Activated naive CD4-positive, alpha-beta T cell treated with anti-CD3 and anti-CD28 coated beads, Interleukin-2, amount 50 U/mL, for 24 hours (primary cell): Measurements from ENCODE around the gene ARHGAP8.

Source experiments
- H3K27ac Mint-ChIP-seq: one replicate; pipeline ENCODE4 v1.8.0; 2021; ENCODE audit warnings: mild to moderate bottlenecking, mixed read lengths
- H3K27me3 Mint-ChIP-seq: one replicate; pipeline ENCODE4 v1.8.0; 2021; ENCODE audit warnings: mixed read lengths
- H3K36me3 Mint-ChIP-seq: one replicate; pipeline ENCODE4 v1.8.0; 2021; ENCODE audit warnings: mixed read lengths
- H3K4me1 Mint-ChIP-seq: one replicate; pipeline ENCODE4 v1.8.0; 2021; ENCODE audit warnings: mixed read lengths
- H3K4me3 Mint-ChIP-seq: one replicate; pipeline ENCODE4 v1.8.0; 2021; ENCODE audit warnings: mild to moderate bottlenecking, mixed read lengths
- H3K9me3 Mint-ChIP-seq: one replicate; pipeline ENCODE4 v1.8.0; 2021; ENCODE audit warnings: mixed read lengths

Gene ARHGAP8

DNA sequence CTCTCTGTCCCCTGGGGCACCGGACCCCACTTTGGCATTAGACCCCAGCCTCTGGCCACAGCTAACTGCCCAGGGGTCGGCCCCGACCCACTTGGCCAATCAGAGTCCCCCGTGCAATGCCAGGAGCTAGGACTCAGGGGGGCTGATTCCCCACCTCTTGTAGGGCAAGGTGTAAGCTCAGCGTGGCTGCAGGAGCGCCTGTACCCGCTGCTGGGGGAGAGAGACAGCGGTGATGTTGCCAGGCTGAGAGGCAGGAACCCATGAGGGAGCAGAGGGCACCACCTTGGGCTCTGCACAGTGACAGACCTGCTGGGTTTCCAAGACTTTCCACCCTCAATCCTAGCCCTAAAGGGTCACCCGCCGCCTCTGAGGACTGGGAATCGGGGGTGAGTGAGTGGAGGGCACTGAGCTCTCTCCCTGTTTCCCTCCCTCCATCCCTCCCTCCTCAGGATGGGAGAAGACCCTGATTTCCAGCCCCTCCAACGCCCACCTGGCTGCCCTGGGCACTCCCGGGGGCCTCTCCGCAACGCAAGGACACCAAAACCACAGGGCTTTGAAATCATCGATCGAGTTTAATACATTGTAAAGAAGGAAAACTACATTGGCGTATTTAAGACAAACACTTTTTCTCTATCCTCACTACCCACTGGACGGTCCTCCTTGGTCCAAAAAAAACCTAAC, 128.4 kb downstream of the ARHGAP8 start:
- Mint-ChIP-seq H3K9me3 (no peaks in the 10 kb centered on the region), H3K27ac (no peak overlapping the region), H3K4me1 (no peaks in the 10 kb centered on the region), H3K4me3 (no peak overlapping the region), H3K27me3 (no peaks in the 10 kb centered on the region), H3K36me3 (no peaks in the 10 kb centered on the region)

DNA sequence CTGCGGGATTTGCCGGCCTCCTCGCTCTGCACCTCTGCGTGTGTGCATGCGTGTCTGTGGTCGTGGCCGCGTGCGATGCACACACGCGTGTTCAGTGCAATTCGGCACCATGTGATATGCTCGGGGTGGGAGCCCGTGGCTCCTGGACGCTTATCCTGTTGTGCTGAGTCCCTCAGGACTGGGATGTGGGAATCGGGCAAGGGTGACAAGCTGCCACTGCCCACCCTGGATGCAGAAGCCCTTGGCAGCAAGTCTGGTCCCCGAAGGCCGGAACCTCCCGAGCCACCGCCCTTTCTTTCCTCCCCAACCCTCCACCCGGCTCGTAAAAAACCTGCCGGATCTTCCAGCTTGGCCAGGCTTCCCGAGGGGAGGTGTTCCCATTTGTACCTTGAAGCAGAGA, 129.2 kb downstream of the ARHGAP8 start:
- Mint-ChIP-seq H3K4me3 (no peak overlapping the region), H3K36me3 (no peaks in the 10 kb centered on the region), H3K4me1 (no peaks in the 10 kb centered on the region), H3K27me3 (no peaks in the 10 kb centered on the region), H3K27ac (no peak overlapping the region), H3K9me3 (no peaks in the 10 kb centered on the region)

DNA sequence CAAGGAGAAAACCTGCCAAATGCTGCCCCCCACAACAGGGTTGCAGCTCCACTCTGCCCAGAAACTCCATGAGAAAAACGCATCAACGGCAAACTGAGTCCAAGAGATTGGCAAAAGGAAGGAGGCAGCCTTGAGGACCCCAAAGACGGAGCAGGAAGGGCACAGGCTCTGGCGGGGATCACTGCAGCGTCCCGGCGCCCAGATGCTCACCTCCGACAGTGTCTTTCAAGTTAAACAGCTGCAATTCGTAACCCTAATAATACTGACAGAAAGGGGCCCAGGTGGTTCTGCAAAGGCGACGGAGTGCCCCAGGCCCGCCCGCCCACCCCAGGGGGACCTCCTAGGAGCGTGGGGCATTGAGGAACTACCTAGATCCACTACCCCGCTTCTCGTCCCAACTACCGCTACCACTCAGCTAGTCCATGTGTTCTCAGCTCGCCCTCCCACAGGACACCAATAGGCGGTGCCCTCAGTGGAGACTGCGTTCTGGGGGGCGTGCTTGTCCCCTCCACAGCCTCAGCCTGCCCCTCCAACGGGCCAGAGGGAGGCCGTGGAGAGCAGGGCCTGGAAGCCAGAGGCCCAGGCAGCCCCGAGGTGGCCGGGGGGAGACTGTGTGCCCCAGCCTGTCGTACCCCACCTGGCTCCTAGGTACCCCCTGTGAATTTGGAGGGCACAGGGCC, 130.0 kb downstream of the ARHGAP8 start:
- Mint-ChIP-seq H3K27ac (no peak overlapping the region), H3K4me1 (no peaks in the 10 kb centered on the region), H3K27me3 (no peaks in the 10 kb centered on the region), H3K4me3 (no peak overlapping the region), H3K9me3 (no peaks in the 10 kb centered on the region), H3K36me3 (no peaks in the 10 kb centered on the region)

DNA sequence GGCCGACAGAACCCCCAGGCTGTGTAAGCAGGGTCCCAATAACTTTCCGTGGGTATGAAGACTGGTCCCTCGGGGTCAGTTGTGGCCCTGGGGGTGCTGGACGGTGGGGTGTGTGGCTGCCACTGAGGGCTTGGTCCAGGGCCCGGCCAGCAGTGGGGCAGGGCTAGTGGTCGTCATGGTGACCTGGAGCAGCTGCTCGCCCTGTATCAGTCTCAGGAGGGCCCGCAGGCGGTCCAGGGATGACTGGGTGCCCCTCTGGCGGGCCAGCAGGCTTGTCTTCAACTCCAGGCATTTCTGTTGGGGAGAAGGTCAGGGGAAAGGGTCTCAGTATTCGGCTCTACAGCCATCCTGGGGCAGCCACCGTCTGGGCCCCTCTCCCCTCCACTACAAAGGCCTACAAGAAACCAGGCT, 130.6 kb downstream of the ARHGAP8 start:
- no peak overlapping the region for H3K4me3 Mint-ChIP-seq
- no peak overlapping the region for H3K27ac Mint-ChIP-seq
- H3K36me3 Mint-ChIP-seq, result no peaks in the 10 kb centered on the region
- H3K4me1 Mint-ChIP-seq, result no peaks in the 10 kb centered on the region
- H3K27me3 Mint-ChIP-seq, result no peaks in the 10 kb centered on the region
- no peaks in the 10 kb centered on the region for H3K9me3 Mint-ChIP-seq

DNA sequence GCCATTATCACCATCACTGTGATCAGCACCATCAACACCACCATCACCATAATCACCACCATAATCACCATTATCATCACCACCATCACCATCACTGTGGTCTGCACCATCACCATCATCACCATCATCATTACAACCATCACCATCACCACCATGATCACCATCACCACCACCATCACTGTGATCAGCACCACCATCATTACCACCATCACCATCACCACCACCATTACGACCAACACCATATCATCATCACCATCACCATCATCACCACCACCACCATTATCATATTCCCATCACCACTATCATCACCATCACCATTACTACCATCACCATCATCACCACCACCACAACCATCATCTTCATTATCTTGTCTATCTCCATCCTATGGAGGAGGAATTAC, 132.2 kb downstream of the ARHGAP8 start:
- Mint-ChIP-seq H3K27me3 (no peaks in the 10 kb centered on the region), H3K36me3 (no peaks in the 10 kb centered on the region), H3K4me3 (no peak overlapping the region), H3K9me3 (no peaks in the 10 kb centered on the region), H3K27ac (no peak overlapping the region), H3K4me1 (no peaks in the 10 kb centered on the region)

DNA sequence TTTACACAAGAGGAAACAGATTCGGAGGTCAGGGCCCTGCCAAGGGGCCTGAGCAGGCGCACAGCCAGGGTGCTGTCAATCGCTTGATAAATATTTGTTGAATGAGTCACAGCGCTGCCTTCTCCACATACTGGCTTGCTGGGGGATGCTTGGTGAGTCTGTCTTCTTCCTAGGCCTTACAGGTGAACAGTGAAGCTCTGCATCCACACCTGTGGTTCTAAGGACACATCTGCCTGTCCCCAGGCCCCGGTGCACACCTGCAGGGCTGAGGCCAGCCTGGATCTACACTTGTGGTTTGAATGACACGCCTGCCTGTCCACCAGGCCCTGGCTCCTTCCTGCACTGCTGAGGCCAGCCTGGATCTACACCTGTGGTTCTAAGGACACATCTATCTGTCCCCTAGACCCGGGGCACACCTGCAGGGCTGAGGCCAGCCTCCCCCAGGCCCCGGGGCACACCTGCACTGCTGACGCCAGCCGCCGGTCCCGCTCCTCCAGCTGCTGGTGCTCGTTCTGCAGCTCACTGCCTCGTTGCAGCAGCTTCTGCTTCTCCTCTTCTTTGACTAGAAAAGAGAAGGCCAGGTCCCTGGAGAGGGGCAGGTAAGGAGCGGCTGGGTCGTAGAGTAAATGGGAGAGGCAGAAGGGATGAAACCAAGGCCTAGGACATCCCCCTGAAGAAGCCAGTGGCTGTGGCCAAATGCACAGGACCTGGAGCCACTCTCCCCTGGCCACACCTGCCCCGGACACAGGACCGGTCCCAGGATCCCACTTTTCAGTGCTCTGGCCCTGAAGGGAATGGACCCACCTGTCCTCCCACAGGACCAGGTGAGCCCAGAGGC, 132.8 kb downstream of the ARHGAP8 start:
- Mint-ChIP-seq H3K4me1 (no peaks in the 10 kb centered on the region), H3K9me3 (no peaks in the 10 kb centered on the region), H3K4me3 (no peak overlapping the region), H3K27me3 (no peaks in the 10 kb centered on the region), H3K27ac (no peak overlapping the region), H3K36me3 (no peaks in the 10 kb centered on the region)

DNA sequence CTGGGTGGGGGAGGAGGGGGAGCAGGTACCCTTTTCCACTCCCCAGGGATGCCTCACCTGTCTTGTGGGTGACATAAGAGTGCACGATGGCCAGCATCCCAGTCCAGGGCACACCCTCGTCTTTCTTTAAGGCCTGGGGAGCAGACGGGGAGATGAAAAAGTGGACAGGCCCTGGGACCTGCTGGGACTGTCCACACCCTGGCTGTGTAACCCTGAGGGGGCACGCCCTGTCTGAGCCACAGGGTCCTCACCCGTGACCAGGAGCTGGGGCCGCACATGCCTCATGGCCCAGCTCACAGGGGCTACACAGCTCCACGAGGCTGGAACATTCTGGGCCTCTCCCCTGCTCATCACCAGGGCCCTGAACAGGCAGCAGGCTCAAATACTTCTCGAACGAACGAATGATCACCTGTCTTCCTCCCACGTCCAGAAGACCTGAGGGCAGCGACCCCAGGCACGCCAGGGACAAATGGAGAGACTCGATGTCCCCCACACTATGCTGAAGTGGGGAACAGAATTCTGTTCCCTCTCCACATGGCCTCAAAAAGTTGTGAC, 133.5 kb downstream of the ARHGAP8 start:
- no peaks in the 10 kb centered on the region for H3K27me3 Mint-ChIP-seq
- H3K27ac Mint-ChIP-seq, result no peak overlapping the region
- H3K9me3 Mint-ChIP-seq, result no peaks in the 10 kb centered on the region

DNA sequence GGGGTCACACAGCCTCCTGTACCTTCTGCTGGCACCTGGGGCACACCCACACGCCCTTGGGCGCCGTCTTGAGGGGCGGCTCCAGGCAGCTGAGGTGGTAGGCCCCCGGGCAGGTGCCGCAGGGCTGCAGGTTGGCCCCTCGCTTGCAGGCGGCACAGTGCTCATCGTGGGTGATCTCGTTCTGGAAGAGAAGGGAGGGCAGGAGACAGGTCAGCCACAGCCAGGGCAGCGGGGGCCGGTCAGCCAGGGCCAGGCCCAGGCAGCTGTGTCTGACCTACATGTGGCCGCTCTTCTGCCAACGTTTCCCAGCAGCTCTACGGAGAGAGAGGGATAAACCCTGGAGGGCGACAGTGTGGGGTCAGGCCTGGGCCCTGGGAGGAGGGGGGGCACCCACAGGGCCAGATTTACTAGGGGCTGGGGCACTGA, 135.6 kb downstream of the ARHGAP8 start:
- Mint-ChIP-seq H3K4me3 (no peak overlapping the region), H3K9me3 (no peaks in the 10 kb centered on the region), H3K36me3 (no peaks in the 10 kb centered on the region), H3K27ac (no peak overlapping the region), H3K4me1 (no peaks in the 10 kb centered on the region), H3K27me3 (no peaks in the 10 kb centered on the region)

More for the DNA sequence above, 133.5 kb downstream of the ARHGAP8 start:
- no peaks in the 10 kb centered on the region for H3K4me1 Mint-ChIP-seq
- no peaks in the 10 kb centered on the region for H3K36me3 Mint-ChIP-seq
- no peak overlapping the region for H3K4me3 Mint-ChIP-seq

DNA sequence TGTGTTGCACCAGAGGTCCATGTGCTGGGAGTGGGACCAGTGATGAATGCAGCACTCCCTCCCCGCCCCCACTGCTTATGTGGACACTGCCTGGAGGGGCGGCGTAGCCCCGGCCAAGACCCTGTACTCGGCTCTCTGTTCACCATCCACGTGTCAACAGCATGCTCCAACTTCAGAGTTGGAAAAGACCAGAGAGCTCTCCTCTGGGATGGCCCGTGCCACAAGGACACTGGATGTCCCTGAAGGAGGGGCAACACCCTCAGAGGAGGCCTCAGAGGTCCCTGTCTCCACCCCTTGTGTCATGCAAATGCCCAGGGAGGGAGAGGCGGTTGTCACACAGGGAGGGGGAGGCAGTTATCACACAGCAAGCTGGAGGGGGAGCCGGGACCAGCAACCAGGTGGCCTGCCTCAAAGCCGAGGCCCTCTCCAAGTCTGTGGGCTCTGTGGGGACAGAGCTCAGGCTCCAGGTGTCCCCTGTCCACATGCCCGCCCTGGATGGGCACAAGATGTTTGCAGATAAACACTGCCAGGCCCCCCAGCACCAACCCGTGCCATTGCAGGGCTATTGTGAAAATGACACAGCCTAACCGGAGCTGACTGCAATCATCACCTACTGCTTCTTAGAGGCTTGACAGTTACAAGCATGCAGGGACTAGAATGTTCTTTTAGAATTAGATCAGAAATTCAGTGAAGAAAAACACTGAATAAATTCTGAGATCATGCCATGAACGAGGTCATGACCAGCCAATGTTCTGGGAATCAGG, 136.3 kb downstream of the ARHGAP8 start:
- Mint-ChIP-seq H3K4me1 (no peaks in the 10 kb centered on the region), H3K27me3 (no peaks in the 10 kb centered on the region), H3K36me3 (no peaks in the 10 kb centered on the region), H3K4me3 (no peak overlapping the region), H3K27ac (no peak overlapping the region), H3K9me3 (no peaks in the 10 kb centered on the region)

DNA sequence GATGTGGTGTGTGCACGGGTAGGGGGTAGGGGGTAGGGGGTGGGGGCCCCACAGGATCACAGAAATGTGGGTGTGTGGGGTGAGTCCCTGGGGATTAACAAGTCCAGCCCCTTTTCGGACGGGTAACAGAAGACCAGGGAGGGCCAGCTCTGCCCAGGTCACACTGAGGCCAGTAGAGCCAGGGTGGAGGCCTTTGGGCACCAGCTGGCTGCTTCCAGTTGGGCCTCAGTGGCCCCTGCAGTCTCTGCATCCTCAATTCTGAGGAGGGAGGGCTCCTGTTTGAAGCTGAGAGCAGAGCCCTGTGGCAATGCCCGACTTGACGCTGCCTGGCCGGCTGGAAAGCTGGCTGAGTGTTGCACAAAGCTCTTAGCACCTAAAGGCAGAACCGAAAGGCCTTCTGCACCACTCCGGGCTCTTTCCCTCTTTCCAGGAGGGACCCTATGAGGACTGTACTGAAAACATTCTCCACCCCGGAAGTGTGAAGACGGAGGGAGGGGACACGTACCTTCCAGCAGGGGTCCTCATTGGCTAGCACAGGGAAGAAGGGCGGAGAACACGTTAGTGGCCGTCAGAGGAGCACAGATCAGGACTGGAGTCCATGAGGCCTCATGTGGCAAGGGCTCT, 137.0 kb downstream of the ARHGAP8 start:
- Mint-ChIP-seq H3K4me1 (no peaks in the 10 kb centered on the region), H3K9me3 (no peaks in the 10 kb centered on the region), H3K4me3 (no peak overlapping the region), H3K27me3 (peaks cover 1% of the 10 kb centered on the region), H3K36me3 (no peaks in the 10 kb centered on the region), H3K27ac (no peak overlapping the region)

DNA sequence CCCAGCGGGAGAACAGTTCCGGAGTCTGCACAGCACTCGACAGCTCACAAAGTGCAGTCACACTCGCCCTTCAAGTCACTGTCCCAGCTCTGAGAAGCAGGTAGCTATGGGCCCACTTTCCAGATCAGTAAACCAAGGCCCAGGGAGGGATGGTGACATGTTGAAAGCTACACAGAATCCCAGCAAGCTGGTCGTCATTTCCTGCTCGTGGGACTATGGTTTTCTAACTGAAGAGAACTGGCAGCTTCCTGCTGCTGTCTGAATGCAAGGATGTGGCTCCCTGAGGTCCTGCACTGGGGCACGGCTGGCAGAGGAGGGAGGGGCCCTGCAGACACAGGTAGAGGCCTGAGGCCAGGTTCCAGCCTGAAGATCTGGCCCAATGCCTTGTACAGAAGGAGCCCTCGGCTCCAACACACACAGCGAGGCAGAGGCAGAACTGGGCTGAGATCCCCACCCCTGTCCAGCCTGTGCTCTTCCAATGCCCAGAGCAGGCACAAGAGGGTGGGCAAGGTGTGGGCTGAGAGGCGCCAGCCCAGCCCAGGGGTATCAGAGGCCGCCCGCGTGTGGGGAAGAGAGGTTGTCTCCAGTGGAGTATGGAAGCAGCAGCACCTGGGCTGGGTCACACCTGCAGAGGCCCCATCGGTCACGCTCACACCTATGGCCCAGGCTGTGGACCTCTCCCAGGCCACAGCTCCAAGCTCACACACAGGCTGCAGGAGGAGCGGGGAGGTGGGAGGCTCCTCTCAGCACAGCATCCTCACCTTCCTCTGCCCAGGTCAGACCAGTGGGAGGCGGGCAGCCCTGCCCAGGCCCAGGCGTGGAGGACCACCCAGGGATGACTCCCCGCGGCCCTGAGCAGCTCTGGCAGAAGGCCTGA, 138.3 kb downstream of the ARHGAP8 start:
- Mint-ChIP-seq H3K27me3 (peaks cover 1% of the 10 kb centered on the region), H3K27ac (no peak overlapping the region)

DNA sequence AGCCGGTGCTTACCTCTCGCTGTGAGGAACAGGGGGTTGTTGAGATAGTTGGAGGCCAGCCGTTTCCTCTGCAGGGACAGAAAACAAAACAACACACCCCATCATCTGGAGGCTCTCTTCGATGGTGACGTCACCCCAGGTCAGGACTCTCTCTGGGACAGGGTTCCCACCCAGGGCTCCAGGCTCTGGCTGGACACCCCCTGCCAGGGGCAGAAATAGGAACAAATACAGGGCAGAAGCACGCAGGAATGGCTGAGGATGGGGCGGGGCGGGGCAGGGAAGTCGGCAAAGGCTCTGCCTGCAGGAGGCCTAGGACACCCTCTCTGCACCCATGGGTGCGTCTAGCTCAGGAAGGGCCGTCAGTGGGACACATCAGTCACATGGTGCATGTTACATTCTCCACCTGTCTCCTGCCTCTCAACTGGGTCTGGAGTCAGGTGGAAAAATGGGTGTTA, 138.9 kb downstream of the ARHGAP8 start:
- H3K36me3 Mint-ChIP-seq, result no peaks in the 10 kb centered on the region
- no peaks in the 10 kb centered on the region for H3K9me3 Mint-ChIP-seq
- H3K4me1 Mint-ChIP-seq, result no peaks in the 10 kb centered on the region
- no peak overlapping the region for H3K27ac Mint-ChIP-seq
- no peak overlapping the region for H3K4me3 Mint-ChIP-seq
- H3K27me3 Mint-ChIP-seq, result peaks cover 1% of the 10 kb centered on the region

More for the DNA sequence above, 138.3 kb downstream of the ARHGAP8 start:
- Mint-ChIP-seq H3K9me3 (no peaks in the 10 kb centered on the region), H3K4me1 (no peaks in the 10 kb centered on the region), H3K36me3 (no peaks in the 10 kb centered on the region), H3K4me3 (no peak overlapping the region)

DNA sequence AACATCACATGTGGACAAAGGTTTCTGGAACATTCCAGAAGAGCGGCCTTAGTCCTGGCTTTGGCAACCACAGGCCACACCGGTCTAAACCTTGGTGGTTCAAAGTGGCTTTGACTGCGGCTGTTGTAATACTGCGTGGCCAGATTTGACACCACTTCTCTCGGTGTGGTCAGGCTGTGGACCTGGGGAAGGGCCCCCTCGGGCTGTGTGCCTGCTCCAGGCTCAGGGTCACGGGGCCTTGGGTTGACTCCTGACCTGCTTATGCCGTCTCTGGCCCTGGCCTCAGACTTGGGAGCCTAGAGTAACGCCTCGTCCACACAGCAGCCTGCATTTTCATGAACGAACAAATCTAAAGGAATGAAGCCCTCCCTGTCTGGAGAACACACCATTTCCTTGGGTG, 139.4 kb downstream of the ARHGAP8 start:
- no peak overlapping the region for H3K4me3 Mint-ChIP-seq
- no peaks in the 10 kb centered on the region for H3K4me1 Mint-ChIP-seq
- H3K27me3 Mint-ChIP-seq, result peaks cover 1% of the 10 kb centered on the region

DNA sequence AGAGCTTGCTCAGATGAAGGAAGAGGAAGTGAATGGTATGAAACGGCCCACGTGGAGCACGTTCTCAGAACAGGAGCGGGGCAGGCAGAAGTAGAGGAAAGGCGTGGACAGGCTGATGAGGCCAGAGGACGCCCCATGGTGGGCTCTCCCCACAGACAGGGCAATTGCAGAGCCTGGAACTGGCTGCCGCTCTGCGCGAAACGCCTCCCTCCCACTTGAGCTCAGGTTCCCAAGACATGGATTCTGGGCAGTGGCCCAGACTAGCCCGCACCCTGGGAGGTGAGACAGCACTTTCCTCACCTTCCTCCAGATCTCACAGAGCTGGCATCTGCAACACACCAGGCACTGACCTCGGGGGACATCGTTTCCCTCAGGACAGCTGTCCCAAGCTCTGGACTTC, 139.9 kb downstream of the ARHGAP8 start:
- peaks cover 1% of the 10 kb centered on the region for H3K27me3 Mint-ChIP-seq
- no peaks in the 10 kb centered on the region for H3K36me3 Mint-ChIP-seq
- H3K4me1 Mint-ChIP-seq, result no peaks in the 10 kb centered on the region
- H3K4me3 Mint-ChIP-seq, result no peak overlapping the region
- no peaks in the 10 kb centered on the region for H3K9me3 Mint-ChIP-seq
- H3K27ac Mint-ChIP-seq, result no peak overlapping the region

More for the DNA sequence above, 139.4 kb downstream of the ARHGAP8 start:
- Mint-ChIP-seq H3K9me3 (no peaks in the 10 kb centered on the region), H3K36me3 (no peaks in the 10 kb centered on the region), H3K27ac (no peak overlapping the region)
